Measurements from ENCODE around the gene NPAS3.

The NPAS3 gene

GRCh38 chr14:33700052-33700451 lies 761.4 kb downstream of the NPAS3 start:
- Histone ChIP-seq H3K36me3 (ENCODE audit: insufficient read depth, low read length) (no peaks in the 10 kb centered on the region), H4K20me1 (ENCODE audit: insufficient read depth, low read length, poor library complexity, severe bottlenecking) (no peaks in the 10 kb centered on the region), H3K9me3 (ENCODE audit: insufficient read depth, low read depth, low read length) (no peaks in the 10 kb centered on the region), H3K9me2 (replicated peaks; ENCODE audit: low read depth, low read length) (no peaks in the 10 kb centered on the region), H3F3A (ENCODE audit: low read depth) (no peaks in the 10 kb centered on the region), H3K4me2 (ENCODE audit: low read depth, low read length, poor library complexity, severe bottlenecking) (no peak overlapping the region), H3K4me1 (ENCODE audit: insufficient read depth, low read length, poor library complexity, severe bottlenecking) (no peaks in the 10 kb centered on the region), H2AFZ (ENCODE audit: low read length) (no peak overlapping the region), H3K4me3 (ENCODE audit: low read length, poor library complexity, severe bottlenecking) (no peak overlapping the region), H3K9ac (ENCODE audit: low read depth, low read length, poor library complexity, severe bottlenecking) (no peak overlapping the region), H3K79me2 (ENCODE audit: insufficient read depth, low read length) (no peaks in the 10 kb centered on the region), H3K27me3 (ENCODE audit: insufficient read depth, low read length, poor library complexity, severe bottlenecking) (no peaks in the 10 kb centered on the region)
- TF ChIP-seq, protein P1, sequence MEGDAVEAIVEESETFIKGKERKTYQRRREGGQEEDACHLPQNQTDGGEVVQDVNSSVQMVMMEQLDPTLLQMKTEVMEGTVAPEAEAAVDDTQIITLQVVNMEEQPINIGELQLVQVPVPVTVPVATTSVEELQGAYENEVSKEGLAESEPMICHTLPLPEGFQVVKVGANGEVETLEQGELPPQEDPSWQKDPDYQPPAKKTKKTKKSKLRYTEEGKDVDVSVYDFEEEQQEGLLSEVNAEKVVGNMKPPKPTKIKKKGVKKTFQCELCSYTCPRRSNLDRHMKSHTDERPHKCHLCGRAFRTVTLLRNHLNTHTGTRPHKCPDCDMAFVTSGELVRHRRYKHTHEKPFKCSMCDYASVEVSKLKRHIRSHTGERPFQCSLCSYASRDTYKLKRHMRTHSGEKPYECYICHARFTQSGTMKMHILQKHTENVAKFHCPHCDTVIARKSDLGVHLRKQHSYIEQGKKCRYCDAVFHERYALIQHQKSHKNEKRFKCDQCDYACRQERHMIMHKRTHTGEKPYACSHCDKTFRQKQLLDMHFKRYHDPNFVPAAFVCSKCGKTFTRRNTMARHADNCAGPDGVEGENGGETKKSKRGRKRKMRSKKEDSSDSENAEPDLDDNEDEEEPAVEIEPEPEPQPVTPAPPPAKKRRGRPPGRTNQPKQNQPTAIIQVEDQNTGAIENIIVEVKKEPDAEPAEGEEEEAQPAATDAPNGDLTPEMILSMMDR (conservative IDR thresholded peaks at IDR 0.05; ENCODE audit: low read length): no peak
- no peak for TF ChIP-seq EZH2phosphoT487 (IDR thresholded peaks at IDR 0.05; ENCODE audit: borderline replicate concordance)

DNA sequence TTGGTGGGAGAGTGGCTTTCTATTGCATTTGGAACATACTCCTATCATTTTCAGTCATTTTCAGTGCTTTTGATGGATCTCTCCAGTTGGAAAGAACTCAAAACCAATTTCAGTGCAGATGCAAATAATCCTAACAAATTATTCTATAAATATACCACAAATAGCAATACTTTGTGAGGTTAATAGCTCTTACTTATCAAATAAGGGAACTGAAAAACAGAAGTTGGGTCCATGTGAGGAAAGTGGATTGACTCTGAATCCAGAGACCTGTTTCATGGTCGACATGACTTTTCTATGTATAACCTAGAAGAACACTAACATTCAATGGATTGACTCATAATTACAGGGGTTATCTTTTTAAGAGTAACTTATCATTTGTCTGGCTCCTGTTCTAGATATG lies 763.6 kb downstream of the NPAS3 start:
- Histone ChIP-seq H3K36me3 (ENCODE audit: insufficient read depth, low read length) (no peaks in the 10 kb centered on the region), H2AFZ (ENCODE audit: low read length) (no peak overlapping the region), H3K4me3 (ENCODE audit: low read length, poor library complexity, severe bottlenecking) (no peak overlapping the region), H3K4me1 (ENCODE audit: insufficient read depth, low read length, poor library complexity, severe bottlenecking) (no peaks in the 10 kb centered on the region), H3K27me3 (ENCODE audit: insufficient read depth, low read length, poor library complexity, severe bottlenecking) (no peaks in the 10 kb centered on the region), H3K9me2 (replicated peaks; ENCODE audit: low read depth, low read length) (no peaks in the 10 kb centered on the region), H3K9me3 (ENCODE audit: insufficient read depth, low read depth, low read length) (no peaks in the 10 kb centered on the region), H3K9ac (ENCODE audit: low read depth, low read length, poor library complexity, severe bottlenecking) (no peak overlapping the region), H4K20me1 (ENCODE audit: insufficient read depth, low read length, poor library complexity, severe bottlenecking) (no peaks in the 10 kb centered on the region), H3F3A (ENCODE audit: low read depth) (no peaks in the 10 kb centered on the region), H3K4me2 (ENCODE audit: low read depth, low read length, poor library complexity, severe bottlenecking) (no peak overlapping the region), H3K79me2 (ENCODE audit: insufficient read depth, low read length) (no peaks in the 10 kb centered on the region)
- no peak for TF ChIP-seq EZH2phosphoT487 (IDR thresholded peaks at IDR 0.05; ENCODE audit: borderline replicate concordance)
- TF ChIP-seq, protein P1 (conservative IDR thresholded peaks at IDR 0.05; ENCODE audit: low read length): no peak

DNA sequence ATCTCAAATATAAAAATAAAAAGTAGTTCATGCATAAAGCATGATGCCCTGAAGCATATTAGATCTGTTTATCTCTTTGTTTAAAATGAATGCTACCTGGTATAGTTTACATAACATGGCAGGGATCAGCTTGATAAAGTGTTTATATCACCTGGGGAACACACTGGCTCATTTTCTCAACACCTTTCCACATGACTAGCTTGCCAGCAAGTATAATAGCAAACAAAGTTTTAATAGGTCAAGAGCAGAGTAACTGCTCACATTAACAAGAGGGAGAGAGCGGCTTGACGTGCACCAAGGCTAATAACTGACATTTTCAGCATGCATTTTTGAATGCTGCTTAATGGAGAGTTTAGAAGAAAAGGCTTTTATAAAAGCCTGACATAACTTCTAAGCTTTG lies 765.8 kb downstream of the NPAS3 start:
- H3K4me3 ChIP-seq (ENCODE audit: low read length, poor library complexity, severe bottlenecking): no peak overlapping the region
- H3K9ac ChIP-seq (ENCODE audit: low read depth, low read length, poor library complexity, severe bottlenecking): no peak overlapping the region
- no peaks in the 10 kb centered on the region for H3F3A ChIP-seq (ENCODE audit: low read depth)
- no peaks in the 10 kb centered on the region for H3K4me1 ChIP-seq (ENCODE audit: insufficient read depth, low read length, poor library complexity, severe bottlenecking)
- no peak overlapping the region for H3K4me2 ChIP-seq (ENCODE audit: low read depth, low read length, poor library complexity, severe bottlenecking)
- H3K36me3 ChIP-seq (ENCODE audit: insufficient read depth, low read length): no peaks in the 10 kb centered on the region
- no peak overlapping the region for H2AFZ ChIP-seq (ENCODE audit: low read length)
- H3K9me2 ChIP-seq (replicated peaks; ENCODE audit: low read depth, low read length): no peaks in the 10 kb centered on the region
- no peaks in the 10 kb centered on the region for H4K20me1 ChIP-seq (ENCODE audit: insufficient read depth, low read length, poor library complexity, severe bottlenecking)
- TF ChIP-seq, protein P1 (conservative IDR thresholded peaks at IDR 0.05; ENCODE audit: low read length): no peak
- no peak for TF ChIP-seq EZH2phosphoT487 (IDR thresholded peaks at IDR 0.05; ENCODE audit: borderline replicate concordance)
- no peaks in the 10 kb centered on the region for H3K27me3 ChIP-seq (ENCODE audit: insufficient read depth, low read length, poor library complexity, severe bottlenecking)
- H3K9me3 ChIP-seq (ENCODE audit: insufficient read depth, low read depth, low read length): no peaks in the 10 kb centered on the region
- H3K79me2 ChIP-seq (ENCODE audit: insufficient read depth, low read length): no peaks in the 10 kb centered on the region

All from Loucy (cell line).